Measurements from ENCODE around the gene SYT13.

SYT13 gene

GRCh38 chr11:45260071-45260470 is 26.1 kb downstream of the SYT13 start:
- Histone ChIP-seq H3K36me3 (ENCODE audit: control insufficient read depth, insufficient read depth, low read length) (no peaks in the 10 kb centered on the region), H3K27me3 (replicated peaks; ENCODE audit: control insufficient read depth, insufficient read depth, low read length) (no peaks in the 10 kb centered on the region; the same call in 1 of the 2 replicates), H3K4me3 (replicated peaks; ENCODE audit: low read depth, low read length) (no peak overlapping the region)
- no peak for TF ChIP-seq CTCF (IDR thresholded peaks at IDR 0.05; ENCODE audit: insufficient read depth, low read length, poor library complexity, severe bottlenecking)
- DNase-seq (ENCODE audit: extremely low read depth, insufficient read length): no peak

GRCh38 chr11:45259592-45259991 is 26.5 kb downstream of the SYT13 start:
- Histone ChIP-seq H3K36me3 (ENCODE audit: control insufficient read depth, insufficient read depth, low read length) (no peaks in the 10 kb centered on the region), H3K4me3 (replicated peaks; ENCODE audit: low read depth, low read length) (no peak overlapping the region), H3K27me3 (replicated peaks; ENCODE audit: control insufficient read depth, insufficient read depth, low read length) (no peaks in the 10 kb centered on the region; the same call in 1 of the 2 replicates)
- no peak for DNase-seq (ENCODE audit: extremely low read depth, insufficient read length)
- no peak for TF ChIP-seq CTCF (IDR thresholded peaks at IDR 0.05; ENCODE audit: insufficient read depth, low read length, poor library complexity, severe bottlenecking)

- no peak for TF ChIP-seq CTCF (IDR thresholded peaks at IDR 0.05; ENCODE audit: insufficient read depth, low read length, poor library complexity, severe bottlenecking)
- H3K36me3 ChIP-seq (ENCODE audit: control insufficient read depth, insufficient read depth, low read length): no peaks in the 10 kb centered on the region
- no peak overlapping the region for H3K4me3 ChIP-seq (replicated peaks; ENCODE audit: low read depth, low read length)
- no peak for DNase-seq (ENCODE audit: extremely low read depth, insufficient read length)
- no peaks in the 10 kb centered on the region; the same call in 1 of the 2 replicates for H3K27me3 ChIP-seq (replicated peaks; ENCODE audit: control insufficient read depth, insufficient read depth, low read length)
Observed at GRCh38 chr11:45258982-45259530, 27.1 kb downstream of the SYT13 start.

- TF ChIP-seq CTCF (IDR thresholded peaks at IDR 0.05; ENCODE audit: insufficient read depth, low read length, poor library complexity, severe bottlenecking): no peak
Observed at GRCh38 chr11:45254070-45254469, 32.1 kb downstream of the SYT13 start.

GRCh38 chr11:45253640-45254039 is 32.5 kb downstream of the SYT13 start:
- H3K27me3 ChIP-seq (replicated peaks; ENCODE audit: control insufficient read depth, insufficient read depth, low read length): peaks cover 1% of the 10 kb centered on the region; the same call in 1 of the 2 replicates
- TF ChIP-seq CTCF (IDR thresholded peaks at IDR 0.05; ENCODE audit: insufficient read depth, low read length, poor library complexity, severe bottlenecking): no peak
- H3K4me3 ChIP-seq (replicated peaks; ENCODE audit: low read depth, low read length): no peak overlapping the region
- DNase-seq (ENCODE audit: extremely low read depth, insufficient read length): no peak
- no peaks in the 10 kb centered on the region for H3K36me3 ChIP-seq (ENCODE audit: control insufficient read depth, insufficient read depth, low read length)

More at GRCh38 chr11:45254070-45254469, 32.1 kb downstream of the SYT13 start:
- DNase-seq (ENCODE audit: extremely low read depth, insufficient read length): no peak
- Histone ChIP-seq H3K4me3 (replicated peaks; ENCODE audit: low read depth, low read length) (no peak overlapping the region), H3K36me3 (ENCODE audit: control insufficient read depth, insufficient read depth, low read length) (no peaks in the 10 kb centered on the region), H3K27me3 (replicated peaks; ENCODE audit: control insufficient read depth, insufficient read depth, low read length) (peaks cover 1% of the 10 kb centered on the region; the same call in 1 of the 2 replicates)

- TF ChIP-seq CTCF (IDR thresholded peaks at IDR 0.05; ENCODE audit: insufficient read depth, low read length, poor library complexity, severe bottlenecking): no peak
- Histone ChIP-seq H3K4me3 (replicated peaks; ENCODE audit: low read depth, low read length) (no peak overlapping the region), H3K36me3 (ENCODE audit: control insufficient read depth, insufficient read depth, low read length) (no peaks in the 10 kb centered on the region), H3K27me3 (replicated peaks; ENCODE audit: control insufficient read depth, insufficient read depth, low read length) (peaks cover 1% of the 10 kb centered on the region; the same call in 1 of the 2 replicates)
- DNase-seq (ENCODE audit: extremely low read depth, insufficient read length): no peak
Observed at GRCh38 chr11:45252877-45253276, 33.3 kb downstream of the SYT13 start.

Data from GM06990 (cell line).